ENCODE measurements around the gene RPL37.
"Not testable (repeated sequence)": the region's sequence is repeated elsewhere in the genome, so short reads cannot be mapped to it uniquely, and the experiment has no call there.

Gene RPL37

GRCh38 chr5:40834849-40835787 is at the start of gene RPL37:
Gene RPL37 (minus strand): TSS chr5:40835222. CDS start chr5:40835185, 37 bp downstream.
- in situ Hi-C loops (cut with MboI; ENCODE audit: low sequenced_read_pairs), result no loop called here

GRCh38 chr5:40883051-40883450 is 48.0 kb upstream of the RPL37 start:
- in situ Hi-C loops (cut with MboI; ENCODE audit: low sequenced_read_pairs), result not testable (repeated sequence)

GRCh38 chr5:40882291-40882690 is 47.3 kb upstream of the RPL37 start:
- in situ Hi-C loops (cut with MboI; ENCODE audit: low sequenced_read_pairs), result no loop called here

GRCh38 chr5:40879163-40879942 is 44.3 kb upstream of the RPL37 start:
- in situ Hi-C loops (cut with MboI; ENCODE audit: low sequenced_read_pairs), result no loop called here

GRCh38 chr5:40877371-40877988 is 42.5 kb upstream of the RPL37 start:
- in situ Hi-C loops (cut with MboI; ENCODE audit: low sequenced_read_pairs), result no loop called here

GRCh38 chr5:40875958-40876357 is 40.9 kb upstream of the RPL37 start:
- in situ Hi-C loops (cut with MboI; ENCODE audit: low sequenced_read_pairs), result no loop called here

- in situ Hi-C loops (cut with MboI; ENCODE audit: low sequenced_read_pairs), result no loop called here
These were observed 38.4 kb upstream of the RPL37 start for GRCh38 chr5:40873286-40873880.

- in situ Hi-C loops (cut with MboI; ENCODE audit: low sequenced_read_pairs), result not testable (repeated sequence)
These were observed 37.2 kb upstream of the RPL37 start for GRCh38 chr5:40872253-40872652.

- in situ Hi-C loops (cut with MboI; ENCODE audit: low sequenced_read_pairs), result no loop called here
These were observed 36.2 kb upstream of the RPL37 start for GRCh38 chr5:40871177-40871576.

GRCh38 chr5:40869384-40869783 is 34.4 kb upstream of the RPL37 start:
- in situ Hi-C loops (cut with MboI; ENCODE audit: low sequenced_read_pairs), result no loop called here

- in situ Hi-C loops (cut with MboI; ENCODE audit: low sequenced_read_pairs), result no loop called here
These were observed 31.8 kb upstream of the RPL37 start for GRCh38 chr5:40866844-40867243.

GRCh38 chr5:40865004-40865403 is 30.0 kb upstream of the RPL37 start:
- in situ Hi-C loops (cut with MboI; ENCODE audit: low sequenced_read_pairs), result not testable (repeated sequence)

- in situ Hi-C loops (cut with MboI; ENCODE audit: low sequenced_read_pairs), result no loop called here
These were observed 25.7 kb upstream of the RPL37 start for GRCh38 chr5:40860711-40861110.

GRCh38 chr5:40853632-40854192 is 18.7 kb upstream of the RPL37 start:
- in situ Hi-C loops (cut with MboI; ENCODE audit: low sequenced_read_pairs), result no loop called here

- in situ Hi-C loops (cut with MboI; ENCODE audit: low sequenced_read_pairs), result no loop called here
These were observed 12.5 kb upstream of the RPL37 start for GRCh38 chr5:40847525-40847924.

GRCh38 chr5:40846371-40846770 is 11.3 kb upstream of the RPL37 start:
- in situ Hi-C loops (cut with MboI; ENCODE audit: low sequenced_read_pairs), result no loop called here

- in situ Hi-C loops (cut with MboI; ENCODE audit: low sequenced_read_pairs), result no loop called here
These were observed 9.5 kb upstream of the RPL37 start for GRCh38 chr5:40844565-40844964.

- in situ Hi-C loops (cut with MboI; ENCODE audit: low sequenced_read_pairs), result no loop called here
These were observed 7.3 kb upstream of the RPL37 start for GRCh38 chr5:40842351-40842750.

- in situ Hi-C loops (cut with MboI; ENCODE audit: low sequenced_read_pairs), result no loop called here
These were observed 6.2 kb upstream of the RPL37 start, which contains the start of gene CARD6 for GRCh38 chr5:40841068-40841805. Gene CARD6 (plus strand): TSS chr5:40841367. CDS start chr5:40841383, 16 bp downstream.

GRCh38 chr5:40838086-40838485 is 3.1 kb upstream of the RPL37 start:
- in situ Hi-C loops (cut with MboI; ENCODE audit: low sequenced_read_pairs), result no loop called here
